Dermis microvascular lymphatic vessel endothelial cell (primary cell): ENCODE results near the gene RSPH10B2. TPM values are rescaled to one million over a fixed set of nuclear protein-coding genes. Genes with fewer than 3 reads are reported as not detected.
"Not testable (repeated sequence)": the region's sequence is repeated elsewhere in the genome, so short reads cannot be mapped to it uniquely, and the experiment has no call there.

Experiments used
- DNase-seq, 2 donors: peaks; one replicate each; pipeline versions ENCODE4 v3.0.0 to v3.0.0-alpha.2; 2010; ENCODE audit warnings: low read depth in 2 of 2
- total RNA-seq: library from RNA; depleted of rRNA; stranded (reverse); fragments of >200 nt; gene quantifications from 2 replicates; pipeline ENCODE4 v1.2.1, GENCODE V29; 2014

RSPH10B2 gene
- total RNA-seq, 1 donor from 2014 or later = 0.39 TPM

- not testable (repeated sequence) for DNase-seq
These were observed 88.5 kb downstream of the RSPH10B2 start for GRCh38 chr7:6842278-6842921.

- DNase-seq = not testable (repeated sequence)
These were observed 89.2 kb downstream of the RSPH10B2 start for GRCh38 chr7:6843092-6843491.

- DNase-seq = not testable (repeated sequence)
These were observed 89.8 kb downstream of the RSPH10B2 start for GRCh38 chr7:6843654-6844053.

GRCh38 chr7:6845971-6846449, 92.1 kb downstream of the RSPH10B2 start:
- not testable (repeated sequence) for DNase-seq

GRCh38 chr7:6847751-6848150, 93.8 kb downstream of the RSPH10B2 start:
- DNase-seq = not testable (repeated sequence)

Other genes with a start within 250 kb of the RSPH10B2 start
- gene GRID2IP, start 202.6 kb upstream of the RSPH10B2 start, total RNA-seq = 0.13 TPM in 1 of 2 replicates, not detected in the other
- 24.0 and 40.2 TPM in 2 replicates for gene ZDHHC4, start 176.6 kb upstream of the RSPH10B2 start, total RNA-seq
- 8.7 and 13.9 TPM in 2 replicates for gene INTS15, start 164.1 kb upstream of the RSPH10B2 start, total RNA-seq
- gene ZNF853, start 138.5 kb upstream of the RSPH10B2 start, total RNA-seq = 0.90 and 4.6 TPM in 2 replicates
- 8.1 and 16.7 TPM in 2 replicates for gene ZNF316, start 116.8 kb upstream of the RSPH10B2 start, total RNA-seq
- 12.7 and 20.5 TPM in 2 replicates for gene ZNF12, start 47.2 kb upstream of the RSPH10B2 start, total RNA-seq
- gene CCZ1B, start 72.2 kb downstream of the RSPH10B2 start, total RNA-seq = 34.1 and 42.4 TPM in 2 replicates